SK-N-MC (cell line): ENCODE measurements around the gene SPATA31D1.

Source experiments
- EZH2 ChIP-seq: fragments of 200-600 bp; sonication (generic); IDR thresholded peaks from one replicate; pipeline ENCODE4 v1.6.1; 2017; ENCODE audit warnings: antibody characterized with exemption
- FOXP2 ChIP-seq: optimal IDR thresholded peaks from 2 replicates; pipeline ENCODE3; 2011; ENCODE audit warnings: mild to moderate bottlenecking, moderate library complexity; ENCODE audit not compliant: insufficient read depth; ENCODE audit errors: extremely low read length, control extremely low read depth
- POLR2AphosphoS5 ChIP-seq: IDR thresholded peaks from 2 replicates; pipeline ENCODE4 v1.6.1; 2012; ENCODE audit warnings: mild to moderate bottlenecking, low read depth, low read length, borderline replicate concordance

GRCh38 chr9:82034956-82035731, 46.6 kb downstream of the SPATA31D1 start:
- no peak for TF ChIP-seq EZH2
- no peak for TF ChIP-seq POLR2AphosphoS5
- no peak for TF ChIP-seq FOXP2
